Large intestine (tissue), 3 donors: Measurements from ENCODE around the gene DOCK9. TPM values are rescaled to one million over a fixed set of nuclear protein-coding genes. Genes with fewer than 3 reads are reported as not detected.

Source experiments
- DNase-seq, 2 donors: peaks; one replicate each; pipeline versions ENCODE4 v3.0.0 to v3.0.0-alpha.2; 2013
- H3K27ac ChIP-seq: one replicate; pipeline ENCODE4 v1.5.1; 2013; ENCODE audit warnings: low read length
- H3K27me3 ChIP-seq: 2 replicates; pipeline ENCODE4 v1.6.1; 2013; ENCODE audit warnings: low read length; ENCODE audit not compliant: control insufficient read depth, insufficient read depth
- H3K36me3 ChIP-seq: 2 replicates; pipeline ENCODE4 v1.6.1; 2013; ENCODE audit warnings: low read length; ENCODE audit not compliant: control insufficient read depth, insufficient read depth
- H3K4me1 ChIP-seq: one replicate; pipeline ENCODE4 v1.6.1; 2013; ENCODE audit warnings: low read length; ENCODE audit not compliant: control insufficient read depth, insufficient read depth
- H3K4me3 ChIP-seq: one replicate; pipeline ENCODE4 v1.5.1; 2013; ENCODE audit warnings: low read length
- H3K9me3 ChIP-seq: one replicate; pipeline ENCODE4 v1.6.1; 2013; ENCODE audit warnings: mild to moderate bottlenecking, low read depth, low read length, moderate library complexity; ENCODE audit not compliant: control insufficient read depth
- WGBS: methylation state at CpG from one replicate; pipeline ENCODE4 v1.1.5; 2013; ENCODE audit warnings: low lambda C conversion rate; ENCODE audit not compliant: insufficient coverage; 5-methylcytosine and 5-hydroxymethylcytosine counted together
- polyA plus RNA-seq: library from polyadenylated mRNA; unstranded; fragments of 120-200 nt; gene quantifications from one replicate; pipeline ENCODE4 v1.2.1, GENCODE V29; 2013

DOCK9 gene
- polyA plus RNA-seq, 1 donor = 103 TPM

DNA sequence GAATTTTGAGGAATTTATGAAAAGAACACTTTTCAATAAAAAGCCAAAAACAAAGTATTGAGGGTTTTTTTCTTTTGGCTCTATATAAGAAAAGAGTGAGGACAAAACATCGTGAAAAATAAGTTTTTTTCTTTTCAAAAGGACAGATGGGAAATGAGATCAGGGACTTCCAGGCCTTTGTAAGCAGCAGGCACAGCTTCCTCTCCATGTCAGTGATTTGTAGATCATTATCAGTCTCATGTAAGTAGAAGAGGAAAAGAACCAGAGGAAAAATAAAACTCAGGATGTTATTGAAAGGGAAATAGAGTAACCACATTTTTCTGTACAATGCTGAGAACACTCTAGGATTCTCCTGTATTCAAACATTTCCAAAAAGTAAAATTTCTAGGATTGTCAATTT, 29.9 kb downstream of the DOCK9 start:
- H3K27ac ChIP-seq = no peak overlapping the region
- peaks cover 3% of the 10 kb centered on the region for H3K4me1 ChIP-seq
- H3K27me3 ChIP-seq = no peaks in the 10 kb centered on the region
- no CpG with 5 or more reads among the region's 1 CpG for WGBS
- no peaks in the 10 kb centered on the region for H3K9me3 ChIP-seq
- no peak for DNase-seq
- H3K4me3 ChIP-seq = no peak overlapping the region
- H3K36me3 ChIP-seq = no peaks in the 10 kb centered on the region

DNA sequence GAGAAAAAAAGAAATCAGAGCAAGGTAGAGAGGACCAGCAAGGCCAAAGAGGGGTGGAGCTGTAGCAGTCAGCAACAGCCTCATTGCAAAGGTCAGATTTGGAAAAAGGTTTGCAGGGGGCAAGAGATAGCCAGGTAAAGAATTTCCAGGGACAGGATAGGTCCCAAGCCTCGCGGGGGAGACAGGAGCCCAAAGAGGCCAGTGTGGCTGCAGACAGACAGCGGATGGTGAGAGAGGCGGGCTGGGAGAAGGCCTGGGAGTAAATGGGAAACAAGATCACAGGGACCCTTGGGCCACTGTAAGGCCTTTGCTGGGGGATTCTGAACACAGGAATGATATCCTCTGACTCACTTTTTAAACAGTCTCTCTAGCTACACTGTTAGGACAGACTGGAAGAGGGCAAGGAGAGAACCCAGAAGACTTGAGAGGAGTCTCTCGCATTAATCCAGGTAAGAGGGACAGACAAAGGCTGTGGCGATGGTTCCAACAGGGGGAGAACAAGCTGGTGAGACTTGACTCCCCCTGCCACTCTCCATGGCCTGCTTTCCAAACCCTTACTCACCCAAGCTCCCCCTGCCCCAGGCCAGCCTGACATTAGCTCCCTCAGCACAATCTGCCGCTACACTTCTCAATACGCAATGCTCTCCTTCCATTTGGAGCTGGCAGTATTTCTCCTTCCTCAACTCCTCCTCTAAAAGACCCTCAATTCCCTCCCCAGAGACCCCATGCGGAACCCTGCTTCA, 31.8 kb downstream of the DOCK9 start:
- Histone ChIP-seq H3K36me3 (no peaks in the 10 kb centered on the region), H3K9me3 (no peaks in the 10 kb centered on the region), H3K4me1 (peaks cover 3% of the 10 kb centered on the region), H3K27me3 (no peaks in the 10 kb centered on the region), H3K27ac (no peak overlapping the region), H3K4me3 (no peak overlapping the region)
- 100% methylated on average over 2 of the region's 9 CpGs for WGBS
- DNase-seq = no peak

DNA sequence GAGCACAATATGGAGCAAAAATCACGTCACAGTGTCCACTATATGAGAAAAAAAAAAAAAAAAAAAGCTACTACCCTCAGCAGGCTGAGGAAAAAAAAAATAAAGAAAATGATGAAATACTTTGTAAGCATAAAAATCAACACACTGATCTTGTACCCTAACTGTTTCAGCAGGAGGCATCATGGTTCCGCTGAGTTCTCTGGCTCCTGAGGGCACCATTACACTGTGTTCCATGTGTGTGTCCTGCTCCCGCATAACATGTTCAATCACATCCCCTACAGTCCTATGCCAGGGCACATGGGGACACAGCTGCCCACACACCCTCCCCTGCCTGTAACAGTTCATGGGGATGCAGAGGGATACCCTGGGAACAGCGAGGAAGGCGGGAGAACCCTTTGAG, 33.5 kb downstream of the DOCK9 start:
- DNase-seq = no peak
- H3K27ac ChIP-seq = no peak overlapping the region
- no peaks in the 10 kb centered on the region for H3K27me3 ChIP-seq
- H3K4me3 ChIP-seq = no peak overlapping the region
- WGBS = no CpG with 5 or more reads among the region's 5 CpGs
- peaks cover 3% of the 10 kb centered on the region for H3K4me1 ChIP-seq
- no peaks in the 10 kb centered on the region for H3K9me3 ChIP-seq
- H3K36me3 ChIP-seq = no peaks in the 10 kb centered on the region

DNA sequence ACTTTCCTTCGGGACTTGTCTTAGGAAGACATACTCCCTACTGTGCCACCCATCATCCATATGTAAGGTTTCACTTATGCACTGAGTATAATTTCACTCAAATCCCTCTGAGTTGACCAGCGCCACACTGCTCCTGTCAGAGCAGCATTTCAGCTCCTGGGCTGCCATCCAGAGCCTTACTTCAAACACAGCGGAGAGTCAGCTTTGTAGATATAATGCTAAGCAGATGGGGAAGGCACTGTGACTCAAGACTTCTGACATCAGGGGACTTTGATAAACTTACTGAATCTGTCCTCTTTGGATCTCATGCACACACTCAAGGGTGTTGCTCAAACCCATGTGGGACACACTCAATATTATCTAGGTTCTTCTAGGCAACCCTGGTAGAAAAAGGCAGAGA, 34.9 kb downstream of the DOCK9 start:
- peaks cover 3% of the 10 kb centered on the region for H3K4me1 ChIP-seq
- H3K27me3 ChIP-seq = no peaks in the 10 kb centered on the region
- no CpG with 5 or more reads among the region's 3 CpGs for WGBS
- no peak for DNase-seq
- no peak overlapping the region for H3K27ac ChIP-seq
- no peak overlapping the region for H3K4me3 ChIP-seq
- H3K36me3 ChIP-seq = no peaks in the 10 kb centered on the region
- no peaks in the 10 kb centered on the region for H3K9me3 ChIP-seq

DNA sequence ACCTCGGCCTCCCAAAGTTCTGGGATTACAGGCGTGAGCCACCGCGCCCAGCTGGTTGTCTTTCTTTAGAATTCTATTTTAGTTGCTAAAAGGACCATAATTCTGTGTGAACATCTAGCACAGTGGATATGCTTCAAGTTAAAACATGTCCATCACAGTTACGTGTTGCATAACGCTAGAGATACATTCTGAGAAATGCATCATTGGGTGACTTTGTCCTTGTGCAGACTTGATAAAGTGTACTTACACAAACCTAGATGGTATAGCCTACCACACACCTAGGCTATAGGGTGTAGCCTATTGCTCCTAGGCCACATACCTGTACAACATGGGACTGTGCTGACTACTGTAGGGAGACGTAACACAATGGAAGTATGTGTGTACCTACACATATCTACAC, 35.4 kb downstream of the DOCK9 start:
- 100% methylated on average over 1 of the region's 7 CpGs for WGBS
- Histone ChIP-seq H3K27ac (no peak overlapping the region), H3K36me3 (no peaks in the 10 kb centered on the region), H3K4me1 (peaks cover 3% of the 10 kb centered on the region), H3K27me3 (no peaks in the 10 kb centered on the region), H3K4me3 (no peak overlapping the region), H3K9me3 (no peaks in the 10 kb centered on the region)
- no peak for DNase-seq

DNA sequence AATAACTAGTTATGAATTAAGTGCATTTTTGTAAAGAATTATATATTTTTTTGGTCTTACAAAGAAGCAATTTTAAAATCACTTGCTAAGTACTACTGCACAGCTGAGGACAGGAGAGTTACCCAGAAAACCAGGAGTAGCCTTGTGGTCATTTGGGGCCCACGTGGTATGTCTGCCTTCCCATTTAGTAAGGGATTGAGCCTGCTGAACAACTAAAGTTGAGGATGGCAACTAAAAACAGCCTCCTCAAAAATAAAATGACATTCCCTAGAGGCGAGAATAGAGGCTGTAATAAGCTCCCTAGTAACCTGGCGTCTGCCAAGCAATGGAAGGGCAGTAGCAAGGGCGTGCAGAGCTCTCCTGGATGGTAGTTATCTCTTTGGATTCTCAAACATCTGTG, 36.3 kb downstream of the DOCK9 start:
- Histone ChIP-seq H3K27ac (no peak overlapping the region), H3K36me3 (no peaks in the 10 kb centered on the region), H3K9me3 (no peaks in the 10 kb centered on the region), H3K4me3 (no peak overlapping the region), H3K4me1 (no peaks in the 10 kb centered on the region), H3K27me3 (no peaks in the 10 kb centered on the region)
- no CpG with 5 or more reads among the region's 4 CpGs for WGBS
- no peak for DNase-seq

DNA sequence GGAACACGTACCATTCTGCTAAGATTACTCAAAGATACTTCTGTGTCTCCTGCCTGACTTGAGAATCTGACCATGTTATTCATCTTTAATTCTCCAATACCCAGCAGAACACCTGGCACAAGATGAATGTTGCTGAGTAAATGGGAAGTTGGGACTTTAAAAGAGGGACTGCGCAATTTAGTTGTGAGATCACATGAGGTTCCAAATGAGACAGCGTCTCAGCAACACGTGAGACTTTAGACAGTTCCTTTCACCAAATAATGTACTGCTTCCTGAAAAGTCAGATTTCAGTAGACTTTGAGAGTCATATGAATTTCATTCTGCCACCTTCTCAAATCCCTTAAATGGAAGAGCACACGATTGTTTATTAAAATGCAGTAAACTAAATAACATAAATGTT, 36.7 kb downstream of the DOCK9 start:
- H3K27me3 ChIP-seq = no peaks in the 10 kb centered on the region
- WGBS = 80% methylated on average over 1 of the region's 5 CpGs
- H3K9me3 ChIP-seq = no peaks in the 10 kb centered on the region
- H3K36me3 ChIP-seq = no peaks in the 10 kb centered on the region
- no peak overlapping the region for H3K4me3 ChIP-seq
- no peak overlapping the region for H3K27ac ChIP-seq
- no peak for DNase-seq
- H3K4me1 ChIP-seq = no peaks in the 10 kb centered on the region

DNA sequence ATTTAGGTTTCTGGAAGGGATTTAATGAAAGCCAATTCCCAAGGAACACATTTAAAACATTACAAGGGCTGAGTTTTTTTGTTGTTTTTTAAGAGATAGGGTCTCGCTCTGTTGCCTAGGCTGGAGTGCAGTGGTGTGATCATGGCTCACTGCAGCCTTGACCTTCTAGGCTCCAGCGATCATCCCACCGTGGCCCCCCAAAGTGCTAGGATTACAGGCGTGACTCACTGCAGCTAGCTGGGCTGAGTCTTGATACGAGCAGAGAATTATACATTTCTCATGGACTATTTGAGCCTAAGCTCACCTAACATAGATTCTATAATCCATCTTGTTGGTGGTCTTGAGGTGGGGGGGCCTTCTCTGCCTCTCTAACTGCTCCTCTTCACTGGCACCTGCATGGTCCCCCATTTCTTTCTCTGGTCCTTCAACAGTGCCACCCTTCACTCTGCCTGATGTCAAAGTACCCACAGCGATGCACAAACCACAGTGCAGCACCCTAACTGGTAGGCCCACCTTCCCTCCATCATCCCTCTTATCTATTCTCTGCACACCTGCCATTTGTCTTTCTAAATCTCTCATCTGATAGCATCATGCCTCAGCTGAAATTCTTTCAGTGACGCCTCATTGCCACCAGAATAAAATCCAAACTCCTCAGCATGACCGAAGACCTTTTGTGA, 37.4 kb downstream of the DOCK9 start:
- no peaks in the 10 kb centered on the region for H3K9me3 ChIP-seq
- H3K4me1 ChIP-seq = no peaks in the 10 kb centered on the region
- no peaks in the 10 kb centered on the region for H3K27me3 ChIP-seq
- H3K4me3 ChIP-seq = no peak overlapping the region
- no peaks in the 10 kb centered on the region for H3K36me3 ChIP-seq
- DNase-seq = no peak
- no peak overlapping the region for H3K27ac ChIP-seq
- no CpG with 5 or more reads among the region's 8 CpGs for WGBS

DNA sequence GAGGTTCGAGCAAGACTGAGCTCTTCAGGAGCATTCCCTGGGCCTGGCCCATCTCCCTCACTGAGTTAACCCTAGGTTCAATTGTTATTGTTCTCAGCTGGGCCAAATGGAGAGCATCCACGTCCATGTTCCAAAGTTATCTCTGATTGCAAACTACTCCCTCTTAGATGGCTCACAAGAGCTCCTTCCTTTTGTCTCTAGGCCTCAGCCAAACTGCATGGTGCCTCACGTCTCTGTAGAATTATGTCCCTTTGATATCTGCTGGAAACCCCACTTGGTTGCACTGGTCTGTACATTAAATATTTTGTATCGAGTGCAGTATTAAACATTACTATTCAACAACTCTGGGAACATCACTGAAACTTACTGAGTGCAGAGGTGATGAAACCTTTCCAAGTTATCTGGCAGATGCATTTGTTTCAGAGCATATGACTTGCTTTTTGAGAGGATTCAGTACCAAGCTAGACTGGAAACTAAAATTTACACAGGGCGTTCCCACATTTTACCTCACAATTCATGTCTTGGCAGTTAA, 38.1 kb downstream of the DOCK9 start:
- no CpG with 5 or more reads among the region's 5 CpGs for WGBS
- H3K27me3 ChIP-seq = no peaks in the 10 kb centered on the region
- H3K4me1 ChIP-seq = no peaks in the 10 kb centered on the region
- no peak for DNase-seq
- no peak overlapping the region for H3K27ac ChIP-seq
- H3K36me3 ChIP-seq = no peaks in the 10 kb centered on the region
- H3K4me3 ChIP-seq = no peak overlapping the region
- H3K9me3 ChIP-seq = no peaks in the 10 kb centered on the region

DNA sequence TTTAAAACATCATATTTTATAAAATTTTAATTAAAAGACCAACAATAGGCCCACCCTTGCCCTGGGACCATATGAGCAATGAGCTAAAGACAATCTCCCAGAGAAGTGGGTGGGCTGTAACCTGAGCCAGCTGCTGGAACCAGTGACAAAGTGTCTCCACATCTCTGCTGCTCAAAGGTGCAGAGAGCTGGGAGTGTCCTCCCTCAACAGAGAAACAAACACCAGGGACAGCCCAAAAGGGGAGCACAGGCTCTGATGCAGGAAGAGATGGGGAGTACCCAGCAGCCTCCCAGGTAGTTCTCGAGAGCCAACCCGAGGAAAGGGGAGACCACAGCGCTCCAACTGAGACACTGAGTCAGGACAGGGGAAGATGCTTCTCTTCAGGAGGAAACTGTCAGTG, 39.1 kb downstream of the DOCK9 start:
- no peaks in the 10 kb centered on the region for H3K27me3 ChIP-seq
- H3K4me3 ChIP-seq = no peak overlapping the region
- H3K9me3 ChIP-seq = peaks cover 4% of the 10 kb centered on the region
- no peaks in the 10 kb centered on the region for H3K4me1 ChIP-seq
- WGBS = no CpG with 5 or more reads among the region's 3 CpGs
- no peak for DNase-seq
- H3K36me3 ChIP-seq = no peaks in the 10 kb centered on the region
- H3K27ac ChIP-seq = no peak overlapping the region
